CD4-positive, alpha-beta memory T cell (primary cell): Measurements from ENCODE around the gene ITGA2B. TPM values are rescaled to one million over a fixed set of nuclear protein-coding genes. Genes with fewer than 3 reads are reported as not detected.
A peak's percentile ranks its signal among the peaks of the same experiment; 100 is the strongest.

ENCODE experiments used
- CTCF ChIA-PET: fragments of 350-600 bp; sonication (Branson Sonifier 250); formaldehyde crosslinking; loops from one replicate; lab custom pipeline; 2021; ENCODE audit warnings: inconsistent platforms; ENCODE audit not compliant: partially characterized antibody; lab: Charles Lee
- POLR2A ChIA-PET: fragments of 350-600 bp; sonication (Branson Sonifier 250); formaldehyde crosslinking; loops from one replicate; lab custom pipeline; 2021; ENCODE audit not compliant: partially characterized antibody; lab: Charles Lee
- DNase-seq, 5 donors: peaks; one replicate each; pipeline versions ENCODE4 v3.0.0 to v3.0.0-alpha.2; 2020 to 2022; ENCODE audit warnings: mixed read lengths in 1 of 5
- H3K27ac ChIP-seq: one replicate; pipeline ENCODE4 v1.7.0; 2013; ENCODE audit warnings: low read depth, low read length
- H3K27me3 ChIP-seq: 2 replicates; pipeline ENCODE4 v1.7.0; 2013; ENCODE audit warnings: mild to moderate bottlenecking, low read length, moderate library complexity; ENCODE audit not compliant: insufficient read depth
- H3K36me3 ChIP-seq: 2 replicates; pipeline ENCODE4 v1.7.0; 2013; ENCODE audit warnings: mild to moderate bottlenecking, low read length, moderate library complexity; ENCODE audit not compliant: insufficient read depth
- H3K4me1 ChIP-seq: 2 replicates; pipeline ENCODE4 v1.7.0; 2013; ENCODE audit warnings: mild to moderate bottlenecking, low read length, moderate library complexity; ENCODE audit not compliant: insufficient read depth
- H3K4me3 ChIP-seq, 2 donors: one replicate each; pipeline ENCODE4 v1.7.0; 2013; ENCODE audit warnings: low read length in 2 of 2, mild to moderate bottlenecking in 1 of 2
- H3K9me3 ChIP-seq, 2 donors: one replicate each; pipeline ENCODE4 v1.7.0; 2013; ENCODE audit warnings: low read length in 2 of 2, control low read depth in 1 of 2; ENCODE audit not compliant: control insufficient read depth in 1 of 2
- H3K27ac Mint-ChIP-seq, 7 donors: one replicate each; pipeline ENCODE4 v1.8.0; 2020 to 2021; ENCODE audit warnings: mixed read lengths in 7 of 7, mild to moderate bottlenecking in 6 of 7, inconsistent platforms in 3 of 7, moderate library complexity in 3 of 7
- H3K27me3 Mint-ChIP-seq, 2 donors: one replicate each; pipeline ENCODE4 v1.8.0; 2020 to 2021; ENCODE audit warnings: mixed read lengths in 2 of 2
- H3K36me3 Mint-ChIP-seq, 2 donors: one replicate each; pipeline ENCODE4 v1.8.0; 2020 to 2021; ENCODE audit warnings: mixed read lengths in 2 of 2, inconsistent platforms in 1 of 2, mild to moderate bottlenecking in 1 of 2
- H3K4me1 Mint-ChIP-seq, 4 donors: one replicate each; pipeline ENCODE4 v1.8.0; 2020 to 2021; ENCODE audit warnings: mixed read lengths in 4 of 4, mild to moderate bottlenecking in 1 of 4
- H3K4me3 Mint-ChIP-seq, 8 donors: one replicate each; pipeline ENCODE4 v1.8.0; 2020 to 2021; ENCODE audit warnings: mixed read lengths in 8 of 8, mild to moderate bottlenecking in 7 of 8, moderate library complexity in 6 of 8, inconsistent platforms in 3 of 8
- H3K9me3 Mint-ChIP-seq, 8 donors: one replicate each; pipeline ENCODE4 v1.8.0; 2020 to 2021; ENCODE audit warnings: mixed read lengths in 8 of 8, mild to moderate bottlenecking in 5 of 8, inconsistent platforms in 3 of 8, moderate library complexity in 1 of 8
- intact Hi-C: fragments of 100-400 bp; cut with micrococcal nuclease; formaldehyde crosslinking; loops from one replicate; pipeline ENCODE4 v1.15.1; 2023
- polyA plus RNA-seq, 2 donors: library from polyadenylated mRNA; unstranded; fragments of 300-500 nt; fragmentation: Illumina TruSeq; gene quantifications; one replicate each; pipeline ENCODE4 v1.2.3, GENCODE V29; 2021
- total RNA-seq, 2 experiments: library from RNA; stranded (reverse); gene quantifications; one replicate each; pipeline ENCODE4 v1.2.3, GENCODE V29; 2021

ITGA2B gene
- total and polyA plus RNA-seq, 4 experiments from 2014 or later, result 0.44 to 1.0 TPM; not detected in 2

DNA sequence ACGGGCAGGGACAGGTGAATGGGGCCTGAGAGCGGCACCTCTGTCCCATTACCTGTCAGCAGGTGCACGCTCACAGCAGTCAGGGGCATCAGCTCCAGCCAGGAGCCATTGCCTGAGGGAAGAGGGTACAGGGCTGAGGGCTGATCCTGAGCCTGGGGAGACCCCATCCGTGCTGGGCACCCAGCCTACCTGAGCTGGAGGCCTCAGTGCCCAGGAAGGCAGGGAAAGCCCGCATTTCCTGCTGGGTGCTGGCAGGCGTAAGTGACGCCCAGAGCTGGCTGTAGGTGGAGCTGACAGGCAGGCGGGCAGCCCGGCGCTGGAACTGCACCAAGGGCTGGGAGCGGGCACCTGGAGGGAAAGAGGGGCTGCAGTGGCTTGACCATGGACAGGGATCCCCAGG, 33.2 kb downstream of the ITGA2B start:
- H3K4me1 Mint-ChIP-seq, result peaks cover 5 to 8% (median 5%) of the 10 kb centered on the region in 4 donors
- no peak for DNase-seq
- no peak overlapping the region for H3K27ac Mint-ChIP-seq
- Histone ChIP-seq H3K27me3 (no peaks in the 10 kb centered on the region), H3K27ac (no peak overlapping the region), H3K36me3 (no peaks in the 10 kb centered on the region), H3K4me3 (no peak overlapping the region), H3K9me3 (no peaks in the 10 kb centered on the region), H3K4me1 (no peaks in the 10 kb centered on the region)
- peaks cover 0 to 2% of the 10 kb centered on the region in 2 donors for H3K27me3 Mint-ChIP-seq
- ChIA-PET POLR2A (no interaction called here), CTCF (no interaction called here)
- intact Hi-C loops, result no loop called here
- H3K9me3 Mint-ChIP-seq, result no peaks in the 10 kb centered on the region
- no peak overlapping the region for H3K4me3 Mint-ChIP-seq
- peaks cover 0 to 3% of the 10 kb centered on the region in 2 donors for H3K36me3 Mint-ChIP-seq

DNA sequence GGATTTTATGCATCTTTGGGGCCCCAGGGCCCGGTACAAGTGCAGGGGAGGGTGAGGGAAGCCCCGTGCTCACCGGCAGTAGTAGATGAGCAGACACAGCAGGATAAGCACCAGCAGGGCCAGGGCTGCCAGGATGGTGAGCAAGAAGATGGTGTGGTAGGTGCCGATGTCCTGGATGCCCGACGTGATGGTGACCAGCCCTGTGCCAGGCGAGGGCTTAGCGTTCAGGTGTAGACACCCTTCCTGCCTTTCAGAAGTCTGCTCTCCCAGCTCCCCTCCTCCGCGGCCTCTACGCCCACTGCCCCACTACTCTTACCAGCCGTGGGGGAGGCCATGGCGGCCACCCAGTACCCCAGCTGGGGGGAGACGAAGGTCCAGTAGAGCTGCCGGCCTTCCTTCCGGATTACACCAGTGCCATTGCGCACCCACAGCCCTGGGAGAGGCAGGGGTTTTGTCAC, 33.8 kb downstream of the ITGA2B start:
- CTCF ChIA-PET, result interaction anchor here (0.5 to 1.4 kb wide), 2 partner anchors 12 to 708 kb away, joined by 3 to 4 read pairs; no protein-coding TSS in a partner anchor
- Histone ChIP-seq H3K27ac (no peak overlapping the region), H3K4me3 (no peak overlapping the region), H3K27me3 (no peaks in the 10 kb centered on the region), H3K4me1 (no peaks in the 10 kb centered on the region), H3K36me3 (no peaks in the 10 kb centered on the region), H3K9me3 (no peaks in the 10 kb centered on the region)
- peaks cover 0 to 3% of the 10 kb centered on the region in 2 donors for H3K36me3 Mint-ChIP-seq
- DNase-seq, result no peak
- peak overlapping the region in 2 of 8 donors; percentile 2 to 46 for H3K4me3 Mint-ChIP-seq
- peaks cover 5 to 8% (median 7%) of the 10 kb centered on the region in 4 donors for H3K4me1 Mint-ChIP-seq
- peaks cover 0 to 2% of the 10 kb centered on the region in 2 donors for H3K27me3 Mint-ChIP-seq
- intact Hi-C loops, result no loop called here
- peak overlapping the region in 2 of 7 donors; percentile 19 to 63 for H3K27ac Mint-ChIP-seq
- no peaks in the 10 kb centered on the region for H3K9me3 Mint-ChIP-seq
- POLR2A ChIA-PET, result interaction anchor here (1.8 kb wide), 1 partner anchor 7 kb away, joined by 11 read pairs; the partner anchor contains the start of gene FAM171A2

DNA sequence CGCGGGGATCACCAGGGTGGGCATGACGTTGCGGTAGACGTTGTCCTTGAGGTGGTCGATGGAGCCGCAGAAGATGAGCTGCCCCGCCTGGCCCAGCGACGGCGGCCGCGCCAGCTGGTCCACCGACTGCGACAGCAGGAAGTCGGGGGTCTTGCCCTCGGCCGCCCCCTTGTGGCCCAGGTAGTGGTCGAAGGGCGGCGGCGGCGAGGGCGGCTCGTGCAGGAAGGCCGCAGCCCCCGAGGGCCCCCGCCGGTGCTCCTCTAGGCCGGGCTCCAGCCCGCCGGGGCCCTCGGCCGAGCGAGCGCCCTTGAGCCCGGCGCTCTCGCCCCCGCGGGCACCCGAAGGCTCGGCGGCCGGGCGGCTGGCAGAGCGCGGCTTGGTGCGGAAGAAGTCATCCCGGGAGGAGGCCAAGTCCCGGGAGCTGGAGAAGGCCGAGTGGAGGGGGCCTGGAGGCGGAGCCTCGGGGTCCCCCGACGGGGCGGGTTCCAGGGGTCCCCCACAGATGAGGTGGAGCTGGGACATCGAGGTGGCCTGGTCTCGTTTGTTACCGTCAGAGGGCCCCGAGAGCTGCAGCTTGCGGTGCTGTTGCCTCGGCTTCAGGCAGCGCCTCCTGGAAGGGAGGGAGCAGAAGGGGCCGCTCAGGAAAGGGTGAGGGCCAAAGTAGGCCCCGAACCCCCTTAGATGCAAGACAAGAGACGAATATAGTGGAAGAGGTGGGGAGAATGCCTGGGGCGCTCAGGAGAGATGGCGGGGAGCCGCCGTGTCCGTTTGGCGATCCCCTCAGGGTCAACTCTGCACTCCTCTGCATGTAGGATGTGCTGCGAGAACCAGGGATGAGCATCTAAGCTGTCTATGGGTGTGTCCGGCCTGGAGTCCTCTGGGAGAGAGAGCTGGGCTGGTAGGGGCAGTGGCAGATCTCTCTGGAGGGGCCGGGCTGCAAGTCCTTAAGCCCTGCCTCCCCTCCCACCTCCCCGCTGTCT, 34.6 kb downstream of the ITGA2B start:
- peak overlapping the region; percentile 35 to 79 (median 60) for H3K4me3 Mint-ChIP-seq
- H3K36me3 Mint-ChIP-seq, result peaks cover 0 to 3% of the 10 kb centered on the region in 2 donors
- CTCF ChIA-PET, result interaction anchor here (0.5 to 4.9 kb wide), 10 partner anchors 8 to 708 kb away, joined by 3 to 26 read pairs (median 4); partner anchors contain the start of genes FAM171A2 and GRN
- no peaks in the 10 kb centered on the region for H3K27me3 Mint-ChIP-seq
- Histone ChIP-seq H3K4me3 (no peak overlapping the region), H3K4me1 (no peaks in the 10 kb centered on the region), H3K36me3 (no peaks in the 10 kb centered on the region), H3K27ac (no peak overlapping the region), H3K9me3 (no peaks in the 10 kb centered on the region), H3K27me3 (no peaks in the 10 kb centered on the region)
- intact Hi-C loops, result no loop called here
- POLR2A ChIA-PET, result interaction anchor here (1.2 to 2.4 kb wide), 7 partner anchors 8 to 288 kb away, joined by 3 to 12 read pairs (median 10); partner anchors contain the start of genes ATXN7L3, FAM171A2, GRN and LSM12
- peaks cover 6 to 10% (median 8%) of the 10 kb centered on the region in 4 donors for H3K4me1 Mint-ChIP-seq
- H3K27ac Mint-ChIP-seq, result peak overlapping the region in 2 of 7 donors; percentile 19 to 63
- H3K9me3 Mint-ChIP-seq, result no peaks in the 10 kb centered on the region
- DNase-seq, result peak in 4 of 5 donors; percentile 46 to 52 (median 48)

DNA sequence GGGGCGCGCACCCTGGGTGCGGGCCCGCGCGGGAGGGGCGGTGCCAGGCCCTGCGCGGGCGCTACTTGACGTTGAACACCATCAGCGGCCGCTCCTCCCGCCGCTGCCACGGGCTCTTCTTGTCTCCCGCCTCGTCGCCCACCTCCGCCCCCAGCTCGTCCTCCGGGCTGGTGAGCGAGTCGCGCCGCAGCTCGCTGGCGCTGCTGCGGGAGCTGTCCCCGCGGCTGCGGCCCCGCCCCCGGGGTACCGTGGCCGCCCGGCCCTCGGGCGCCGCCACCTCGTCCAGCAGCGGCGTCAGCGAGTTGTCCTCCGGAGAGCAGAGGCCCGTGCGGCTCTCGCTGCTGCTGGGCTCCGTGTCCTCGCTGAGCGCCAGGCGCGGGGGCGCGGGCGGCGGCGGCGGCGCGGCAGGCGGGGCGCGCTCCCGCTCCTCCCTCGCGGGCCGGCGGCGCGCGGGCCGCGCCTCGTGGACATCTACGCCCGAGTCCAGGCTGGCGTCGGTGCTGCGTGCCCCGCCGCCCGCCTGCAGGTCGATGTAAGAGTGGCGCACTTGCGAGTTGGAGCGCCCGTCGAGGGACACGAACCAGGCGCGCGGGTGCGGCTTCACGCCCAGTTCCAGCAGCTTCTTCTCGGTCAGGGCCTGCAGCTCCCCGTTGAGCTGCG, 35.6 kb downstream of the ITGA2B start:
- Mint-ChIP-seq H3K4me1 (peaks cover 2 to 10% (median 4%) of the 10 kb centered on the region in 4 donors), H3K4me3 (peak overlapping the region; percentile 39 to 74 (median 60)), H3K27me3 (no peaks in the 10 kb centered on the region), H3K36me3 (peaks cover 3 to 4% of the 10 kb centered on the region in 2 donors), H3K9me3 (no peaks in the 10 kb centered on the region), H3K27ac (no peak overlapping the region)
- Histone ChIP-seq H3K27me3 (no peaks in the 10 kb centered on the region), H3K9me3 (no peaks in the 10 kb centered on the region), H3K4me1 (no peaks in the 10 kb centered on the region), H3K4me3 (no peak overlapping the region), H3K36me3 (no peaks in the 10 kb centered on the region), H3K27ac (no peak overlapping the region)
- DNase-seq, result peak in 4 of 5 donors; percentile 17 to 52 (median 25)
- intact Hi-C loops, result no loop called here
- ChIA-PET POLR2A (interaction anchor here (0.6 to 2.4 kb wide), 12 partner anchors 9 to 338 kb away, joined by 3 to 12 read pairs (median 7); partner anchors contain the start of genes ATXN7L3, FAM171A2, GRN and LSM12), CTCF (interaction anchor here (0.7 to 4.9 kb wide), 10 partner anchors 8 to 411 kb away, joined by 3 to 26 read pairs (median 4); partner anchors contain the start of genes FAM171A2 and GRN)

DNA sequence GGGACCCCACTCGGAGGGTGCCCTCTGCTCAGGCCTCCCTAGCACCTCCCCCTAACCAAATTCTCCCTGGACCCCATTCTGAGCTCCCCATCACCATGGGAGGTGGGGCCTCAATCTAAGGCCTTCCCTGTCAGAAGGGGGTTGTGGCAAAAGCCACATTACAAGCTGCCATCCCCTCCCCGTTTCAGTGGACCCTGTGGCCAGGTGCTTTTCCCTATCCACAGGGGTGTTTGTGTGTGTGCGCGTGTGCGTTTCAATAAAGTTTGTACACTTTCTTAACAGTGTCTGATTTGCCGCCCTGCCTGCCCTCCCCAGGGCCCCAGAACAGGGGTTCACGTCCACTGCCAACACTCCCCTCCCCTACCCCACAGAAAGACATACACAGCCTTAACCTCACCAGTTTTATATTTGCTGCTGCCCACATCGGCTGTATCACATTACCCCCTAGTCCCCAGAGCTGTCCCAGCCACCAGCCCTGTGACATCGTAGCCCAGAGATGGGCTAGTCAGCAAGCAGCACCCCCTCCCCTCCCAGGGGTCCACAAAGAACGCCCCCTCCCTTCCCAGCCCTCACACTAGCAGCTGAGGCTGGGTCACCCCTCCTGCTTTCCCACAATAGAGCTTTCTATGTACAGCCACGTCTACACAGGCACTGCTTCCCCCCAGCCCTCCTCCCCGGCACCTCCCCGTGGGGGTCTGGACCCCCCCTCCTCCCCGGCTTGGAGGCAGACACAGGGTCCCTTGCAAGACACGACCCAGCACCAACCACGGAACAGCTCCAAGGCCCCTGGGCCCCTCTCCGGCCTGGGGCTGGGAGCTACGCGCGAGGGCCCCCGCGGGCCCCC, 36.4 kb downstream of the ITGA2B start:
- ChIA-PET POLR2A (interaction anchor here (0.6 to 2.4 kb wide), 10 partner anchors 8 to 337 kb away, joined by 3 to 12 read pairs (median 6); partner anchors contain the start of genes GRN, SLC25A39, TMUB2 and UBTF), CTCF (interaction anchor here (1.0 to 4.9 kb wide), 5 partner anchors 9 to 410 kb away, joined by 3 to 26 read pairs (median 4); partner anchors contain the start of gene FAM171A2)
- Mint-ChIP-seq H3K4me1 (peaks cover 3 to 10% (median 6%) of the 10 kb centered on the region in 4 donors), H3K4me3 (peak overlapping the region; percentile 66 to 81 (median 72)), H3K27ac (no peak overlapping the region), H3K27me3 (no peaks in the 10 kb centered on the region), H3K9me3 (no peaks in the 10 kb centered on the region), H3K36me3 (peaks cover 3 to 4% of the 10 kb centered on the region in 2 donors)
- Histone ChIP-seq H3K4me1 (no peaks in the 10 kb centered on the region), H3K4me3 (no peak overlapping the region), H3K27me3 (no peaks in the 10 kb centered on the region), H3K9me3 (no peaks in the 10 kb centered on the region), H3K27ac (no peak overlapping the region), H3K36me3 (no peaks in the 10 kb centered on the region)
- no peak for DNase-seq
- intact Hi-C loops, result no loop called here
